Stimulated activated CD8-positive, alpha-beta memory T cell treated with anti-CD3 and anti-CD28 coated beads, Interleukin-12 subunit alpha, Interleukin-12 subunit beta, amount 100 ng/mL, for 1 hour (primary cell): ENCODE measurements around the gene CPA4.
"Not testable (repeated sequence)": the region's sequence is repeated elsewhere in the genome, so short reads cannot be mapped to it uniquely, and the experiment has no call there.

Experiments
- DNase-seq: peaks from one replicate; pipeline ENCODE4 v3.0.0-alpha.2; 2020; ENCODE audit warnings: low read depth

CPA4 gene

GRCh38 chr7:130292682-130293257 is at the start of gene CPA4:
CPA4 (plus strand) TSS chr7:130293161; CDS start chr7:130293181, 20 bp downstream.
- DNase-seq = no peak

GRCh38 chr7:130243486-130243885 is 49.5 kb upstream of the CPA4 start:
- not testable (repeated sequence) for DNase-seq

- not testable (repeated sequence) for DNase-seq
Measured at GRCh38 chr7:130246491-130246890, 46.5 kb upstream of the CPA4 start.

- not testable (repeated sequence) for DNase-seq
Measured at GRCh38 chr7:130248842-130249241, 44.1 kb upstream of the CPA4 start.

- not testable (repeated sequence) for DNase-seq
Measured at GRCh38 chr7:130249626-130250025, 43.3 kb upstream of the CPA4 start.

GRCh38 chr7:130254555-130254954 is 38.4 kb upstream of the CPA4 start:
- no peak for DNase-seq

GRCh38 chr7:130256704-130257103 is 36.3 kb upstream of the CPA4 start:
- DNase-seq = no peak

GRCh38 chr7:130258494-130259078 is 34.4 kb upstream of the CPA4 start:
- no peak for DNase-seq

- no peak for DNase-seq
Measured at GRCh38 chr7:130262448-130262847, 30.5 kb upstream of the CPA4 start.

GRCh38 chr7:130263130-130263529 is 29.8 kb upstream of the CPA4 start:
- no peak for DNase-seq

GRCh38 chr7:130266258-130266960 is 26.6 kb upstream of the CPA4 start, which contains the start of gene CPA2:
CPA2 (plus strand) TSS chr7:130266863; CDS start chr7:130266882, 19 bp downstream.
- no peak for DNase-seq

- no peak for DNase-seq
Measured at GRCh38 chr7:130266961-130267321, 26.0 kb upstream of the CPA4 start.

- DNase-seq = no peak
Measured at GRCh38 chr7:130268463-130269317, 24.3 kb upstream of the CPA4 start.

GRCh38 chr7:130269318-130269694 is 23.7 kb upstream of the CPA4 start:
- no peak for DNase-seq

GRCh38 chr7:130270947-130271800 is 21.8 kb upstream of the CPA4 start:
- no peak for DNase-seq

- no peak for DNase-seq
Measured at GRCh38 chr7:130272381-130273080, 20.4 kb upstream of the CPA4 start.

- no peak for DNase-seq
Measured at GRCh38 chr7:130273081-130273932, 19.7 kb upstream of the CPA4 start.

- DNase-seq = no peak
Measured at GRCh38 chr7:130273933-130274255, 19.1 kb upstream of the CPA4 start.

- no peak for DNase-seq
Measured at GRCh38 chr7:130274296-130274695, 18.7 kb upstream of the CPA4 start.

GRCh38 chr7:130274983-130275591 is 17.9 kb upstream of the CPA4 start:
- DNase-seq = no peak
